Stimulated activated CD8-positive, alpha-beta memory T cell treated with anti-CD3 and anti-CD28 coated beads, Interleukin-7, amount 100 ng/mL, for 24 hours (primary cell): ENCODE measurements around the gene EXOC3L4.

Experiments used
- DNase-seq: peaks from one replicate; pipeline ENCODE4 v3.0.0-alpha.2; 2020; ENCODE audit warnings: low read depth

EXOC3L4 gene

DNA sequence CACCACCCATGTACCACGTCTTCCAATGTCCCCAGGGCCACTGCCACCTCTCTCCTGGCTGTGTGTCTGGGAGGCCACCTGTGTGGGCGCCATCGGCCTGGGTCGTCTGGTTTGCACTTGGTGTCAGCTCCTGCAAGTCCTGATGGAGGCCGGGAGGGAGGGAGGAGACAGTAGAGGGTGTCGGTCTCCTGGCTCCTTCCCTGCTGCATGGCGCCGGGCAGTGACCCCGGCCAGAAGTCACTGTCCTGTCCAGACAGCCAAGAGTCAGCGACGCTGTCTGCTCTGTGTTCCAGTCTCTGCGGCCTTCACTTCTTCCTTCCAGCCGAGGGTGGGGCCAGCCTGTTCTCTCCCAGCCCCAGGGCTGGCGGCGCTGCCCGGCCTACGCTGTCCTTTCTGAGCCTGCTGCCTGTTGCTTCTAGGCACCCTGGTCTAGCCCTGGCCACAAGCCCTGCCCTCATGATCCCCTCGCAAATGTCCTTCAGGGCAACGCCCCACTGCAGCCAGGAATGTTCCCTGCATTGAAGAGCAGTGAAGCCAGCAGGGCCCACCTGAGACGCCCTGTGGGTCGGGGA lies 23.5 kb upstream of the EXOC3L4 start:
- DNase-seq = no peak

GRCh38 chr14:103071544-103072251 lies 22.8 kb upstream of the EXOC3L4 start:
- no peak for DNase-seq

GRCh38 chr14:103072595-103073366 lies 21.7 kb upstream of the EXOC3L4 start:
- no peak for DNase-seq

- no peak for DNase-seq
Measured at GRCh38 chr14:103073367-103073875, 21.1 kb upstream of the EXOC3L4 start.

GRCh38 chr14:103073876-103074728 lies 20.4 kb upstream of the EXOC3L4 start:
- DNase-seq = no peak

DNA sequence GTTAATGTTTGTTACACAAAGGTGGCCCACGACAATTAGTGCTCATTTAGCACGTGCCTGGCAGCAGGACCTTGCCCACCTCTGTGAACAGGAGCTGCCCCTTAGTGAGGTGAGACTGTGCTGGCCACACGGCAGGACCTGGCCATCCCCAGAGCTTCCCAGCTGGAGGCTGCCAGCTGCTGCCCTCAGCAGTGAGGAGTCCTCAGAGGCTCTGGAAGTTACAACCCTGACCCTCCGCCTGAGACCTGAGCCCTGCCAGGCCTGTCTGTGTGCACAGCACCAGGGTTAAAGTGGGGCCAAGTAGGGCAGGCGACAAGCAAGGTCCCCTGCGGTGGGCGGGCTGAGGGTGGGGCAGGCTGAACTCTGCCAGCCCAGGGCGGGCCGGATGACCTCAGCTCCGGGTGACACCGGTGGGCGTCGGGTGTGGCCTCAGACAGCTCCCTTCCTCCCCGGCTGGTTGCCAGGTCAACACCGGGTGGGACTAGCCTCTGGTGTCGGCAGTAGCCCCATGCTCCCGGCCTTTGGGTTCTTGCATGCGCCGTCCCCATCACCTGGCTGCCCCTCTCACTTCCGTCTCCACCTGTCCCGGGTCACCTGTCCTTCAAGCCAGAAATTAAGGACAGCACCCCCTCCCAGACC lies 19.7 kb upstream of the EXOC3L4 start:
- DNase-seq = no peak

DNA sequence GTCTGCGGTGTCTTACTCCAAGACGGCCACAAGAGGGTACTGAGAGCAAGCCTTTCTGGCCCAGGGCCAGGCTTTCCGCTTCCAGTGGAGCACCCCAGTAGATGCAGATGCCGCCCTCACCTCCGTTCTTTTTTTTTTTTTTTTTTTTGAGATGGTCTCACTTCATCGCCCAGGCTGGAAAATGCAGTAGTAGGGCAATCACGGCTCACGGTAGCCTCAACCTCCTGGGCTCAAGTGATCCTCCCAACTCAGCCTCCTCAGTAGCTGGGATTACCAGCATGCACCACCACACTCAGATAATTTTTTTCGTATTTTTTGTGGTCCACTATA lies 16.1 kb upstream of the EXOC3L4 start:
- peak; percentile 41 for DNase-seq

GRCh38 chr14:103078860-103079587 lies 15.5 kb upstream of the EXOC3L4 start:
- DNase-seq = no peak

DNA sequence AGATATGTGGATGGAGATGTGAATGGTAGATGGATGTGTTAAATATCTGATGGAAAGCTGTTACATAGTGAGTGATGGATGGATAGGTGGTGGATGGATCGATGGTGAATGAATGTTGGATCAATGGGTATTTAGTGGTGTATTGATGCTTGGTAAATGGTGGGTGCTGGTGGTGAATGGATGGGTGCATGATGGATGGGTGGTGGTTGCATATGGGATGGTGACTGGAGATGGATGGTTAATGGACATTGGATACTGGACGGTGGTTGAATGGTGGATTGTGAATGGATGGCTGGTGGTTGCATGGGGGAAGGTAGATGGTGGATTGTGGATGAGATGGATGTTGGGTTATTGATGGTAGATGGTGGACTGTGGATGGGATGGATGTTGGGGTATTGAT lies 12.6 kb upstream of the EXOC3L4 start:
- no peak for DNase-seq

- DNase-seq = no peak
Measured at GRCh38 chr14:103084021-103084919, 10.3 kb upstream of the EXOC3L4 start, which contains the start of gene LBHD2. LBHD2 (plus strand) TSS chr14:103084210; CDS start chr14:103086013, 1,803 bp downstream.

- DNase-seq = no peak
Measured at GRCh38 chr14:103085106-103086091, 9.1 kb upstream of the EXOC3L4 start.

DNA sequence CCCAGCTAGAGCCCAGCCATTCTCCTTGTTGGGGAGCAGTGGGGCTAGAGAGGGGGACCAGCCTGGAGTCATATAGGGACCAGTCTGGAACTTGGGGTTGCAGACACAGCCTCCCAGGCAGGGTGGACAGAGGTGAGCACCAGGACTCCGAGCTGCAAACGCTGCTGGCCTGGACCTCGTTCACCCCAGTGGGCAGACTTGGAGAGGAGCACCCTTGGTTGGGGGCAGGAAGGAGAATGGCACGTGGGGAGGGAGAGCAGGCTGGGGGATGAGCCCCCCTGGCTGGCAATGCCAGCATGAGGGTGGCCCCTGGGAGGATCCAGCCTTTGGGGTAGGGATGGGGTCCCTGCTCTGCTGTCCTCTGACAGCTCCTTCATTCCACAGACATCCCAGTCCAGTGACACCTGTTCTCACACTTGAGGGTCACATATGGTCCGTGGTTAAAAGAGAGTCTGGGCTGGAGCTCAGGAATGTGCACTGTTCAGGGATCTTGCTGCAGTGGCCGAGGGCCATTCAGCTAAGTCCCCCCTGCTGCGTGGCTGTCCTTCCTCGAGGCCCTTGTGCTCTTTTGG lies 7.7 kb upstream of the EXOC3L4 start:
- no peak for DNase-seq

DNA sequence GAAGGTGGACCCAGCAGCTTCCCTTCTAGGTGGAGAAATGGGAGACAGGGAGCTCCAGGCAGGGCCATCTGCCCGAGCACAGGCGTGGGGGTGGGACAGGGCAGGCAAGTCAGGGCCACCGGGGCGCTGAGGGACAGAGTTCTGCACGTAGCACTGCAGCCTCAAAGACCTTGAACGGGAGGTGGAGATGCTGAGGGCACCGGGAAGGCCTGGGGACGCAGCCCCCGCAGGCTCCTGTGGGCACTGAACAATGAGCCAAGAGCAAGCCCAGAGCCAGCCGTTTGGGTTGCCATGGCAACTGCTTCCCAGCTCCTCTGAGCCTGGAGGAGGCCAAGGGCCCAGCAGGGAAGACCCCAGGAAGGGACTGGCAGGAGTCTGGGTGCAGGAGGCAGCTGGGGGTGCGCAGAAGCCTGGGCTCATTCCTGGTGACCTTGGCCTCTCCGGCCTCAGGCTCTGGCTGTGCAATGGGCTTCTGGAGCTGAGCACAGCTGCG lies 7.1 kb upstream of the EXOC3L4 start:
- no peak for DNase-seq

DNA sequence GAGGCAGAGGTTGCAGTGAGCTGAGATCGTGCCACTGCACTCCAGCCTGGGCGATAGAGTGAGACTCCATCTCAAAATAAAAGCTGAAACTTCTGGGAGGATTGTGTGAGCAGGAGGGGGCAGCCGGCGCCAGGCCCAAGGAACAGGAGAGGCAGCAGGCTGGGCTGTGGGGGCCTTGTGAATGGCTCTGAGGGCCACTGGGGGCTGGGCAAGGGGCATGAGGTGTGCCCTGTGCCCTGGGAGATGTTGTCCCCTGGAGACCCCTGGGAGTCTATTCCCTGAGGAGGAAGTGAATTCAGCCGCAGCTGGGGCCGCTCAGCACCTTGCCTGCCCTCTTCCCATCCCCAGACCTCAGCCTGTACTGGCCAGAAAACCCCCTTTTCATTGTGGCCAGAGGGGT lies 5.6 kb upstream of the EXOC3L4 start:
- no peak for DNase-seq

DNA sequence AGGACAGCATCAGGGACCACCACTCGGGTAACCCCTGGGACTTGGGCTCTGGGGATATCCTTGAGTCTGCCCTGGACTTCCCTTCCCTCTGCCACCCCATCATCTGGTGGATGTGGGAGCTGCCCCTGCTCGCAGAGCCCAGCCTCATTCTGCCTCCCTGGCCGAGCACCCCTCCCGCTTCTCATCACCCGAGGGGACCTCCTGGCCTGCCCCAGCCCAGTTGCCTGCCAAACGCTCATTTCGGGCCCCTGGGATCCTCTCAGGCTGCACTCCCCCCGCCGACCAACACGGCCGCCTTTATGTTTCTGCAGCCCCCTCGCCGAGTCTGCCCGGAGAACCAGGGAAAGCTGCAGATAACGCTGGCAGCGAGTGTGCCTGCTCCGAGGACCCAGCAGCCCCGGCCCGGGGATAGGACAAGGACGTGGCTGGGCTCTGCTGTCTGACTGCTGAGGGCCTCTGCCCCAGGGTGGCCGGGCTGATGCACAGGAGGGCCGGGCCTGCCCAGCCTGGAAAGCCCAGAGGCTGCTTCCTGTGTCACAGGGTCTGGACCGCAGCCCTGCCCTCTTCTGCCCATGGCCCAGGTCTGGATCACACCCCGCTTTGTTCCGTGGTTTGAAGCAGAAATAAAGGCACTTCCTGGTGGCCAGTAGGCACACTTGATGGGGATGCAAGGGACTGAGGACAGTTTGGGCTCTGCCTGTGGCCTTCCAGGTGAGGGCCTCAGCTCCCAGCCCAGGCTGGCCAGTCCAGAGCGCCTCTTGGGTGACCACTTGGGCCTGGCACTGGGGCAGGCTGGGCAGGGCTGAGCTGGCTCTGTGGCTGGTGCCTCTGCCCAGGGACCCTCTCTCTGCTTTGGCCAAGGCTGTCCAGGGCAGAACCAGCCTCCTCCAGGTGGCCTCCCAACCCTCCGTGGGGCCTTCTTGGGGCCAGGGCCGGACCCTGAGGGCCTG lies 4.9 kb upstream of the EXOC3L4 start:
- DNase-seq = no peak

- no peak for DNase-seq
Measured at GRCh38 chr14:103090481-103091020, 4.0 kb upstream of the EXOC3L4 start.
